GM12878 (cell line): Measurements from ENCODE around the gene C10orf71. TPM values are rescaled to one million over a fixed set of nuclear protein-coding genes. Genes with fewer than 3 reads are reported as not detected.

Experiments used
- ATAC-seq: fragments of 200-7000 bp; cut with Tn5 transposase; 3 replicates; pipeline ENCODE4 v1.9.1; 2020; ENCODE audit warnings: mild to moderate bottlenecking, moderate library complexity
- BruUV-seq: library from RNA; stranded (reverse); fragments of 400-500 nt; replicated peaks from 2 replicates; lab custom pipeline; 2021; lab: Mats Ljungman, UMichigan
- CTCF ChIA-PET: fragments of 300-600 bp; sonication (Branson Sonifier 250); formaldehyde crosslinking; extraction: SDS; loops from one replicate; lab custom pipeline; 2021; ENCODE audit warnings: inconsistent platforms; lab: Yijun Ruan, JAX
- POLR2A ChIA-PET: fragments of 350-600 bp; formaldehyde crosslinking; extraction: SDS; loops from one replicate; lab custom pipeline; 2021; ENCODE audit warnings: inconsistent platforms; lab: Charles Lee
- RAD21 ChIA-PET: fragments of 300-600 bp; sonication (Branson Sonifier 250); formaldehyde crosslinking; loops from one replicate; lab custom pipeline; 2023; ENCODE audit warnings: antibody characterized with exemption; ENCODE audit not compliant: unreplicated experiment; lab: Charles Lee
- SMC1A ChIA-PET: fragments of 300-600 bp; sonication (Branson Sonifier 250); formaldehyde crosslinking; loops from one replicate; lab custom pipeline; 2023; ENCODE audit not compliant: unreplicated experiment, uncharacterized antibody; lab: Charles Lee
- DNase-seq: peaks from one replicate; pipeline ENCODE4 v3.0.0-alpha.2; 2011; ENCODE audit warnings: low read depth, low spot score
- FAIRE-seq: peaks from 3 replicates; lab custom pipeline; 2011; peaks lifted over from hg19 to GRCh38; lab: Jason Lieb, UNC
- H2AFZ ChIP-seq: 2 replicates; pipeline ENCODE4 v1.6.0; 2011; ENCODE audit warnings: low read depth, low read length, control low read depth; ENCODE audit not compliant: control insufficient read depth
- H3K27ac ChIP-seq: 2 replicates; pipeline ENCODE4 v1.5.1; 2011; ENCODE audit warnings: control low read depth; ENCODE audit not compliant: control insufficient read depth, insufficient read depth
- H3K27me3 ChIP-seq, 2 experiments: replicated peaks in 1 of 2; 2 replicates each; pipeline versions ENCODE4 v1.6.0 to v1.6.1; 2011; ENCODE audit warnings: low read length in 1 of 2; ENCODE audit not compliant: control insufficient read depth in 2 of 2, insufficient read depth in 2 of 2
- H3K36me3 ChIP-seq, 2 experiments: 2 replicates each; pipeline ENCODE4 v1.5.1; 2011; ENCODE audit warnings: low read length in 1 of 2; ENCODE audit not compliant: control insufficient read depth in 2 of 2, insufficient read depth in 2 of 2
- H3K4me1 ChIP-seq: 2 replicates; pipeline ENCODE4 v1.6.1; 2011; ENCODE audit warnings: mild to moderate bottlenecking, low read length, moderate library complexity, mixed read lengths; ENCODE audit not compliant: control insufficient read depth, insufficient read depth
- H3K4me2 ChIP-seq: 2 replicates; pipeline ENCODE4 v1.6.0; 2011; ENCODE audit warnings: control low read depth; ENCODE audit not compliant: control insufficient read depth, insufficient read depth
- H3K4me3 ChIP-seq: fragments of 200-600 bp; sonication (generic); 2 replicates; pipeline ENCODE4 v1.5.1; 2016
- H3K79me2 ChIP-seq: 2 replicates; pipeline ENCODE4 v1.6.0; 2011; ENCODE audit warnings: low read length; ENCODE audit not compliant: control insufficient read depth, insufficient read depth
- H3K9ac ChIP-seq: 2 replicates; pipeline ENCODE4 v1.8.0; 2011; ENCODE audit warnings: low read length, control low read depth, mixed read lengths; ENCODE audit not compliant: control insufficient read depth, insufficient read depth
- H3K9me3 ChIP-seq: replicated peaks from 3 replicates; pipeline ENCODE4 v1.5.1; 2011; ENCODE audit warnings: mild to moderate bottlenecking, low read length; ENCODE audit not compliant: control insufficient read depth, insufficient read depth
- H4K20me1 ChIP-seq: 2 replicates; pipeline ENCODE4 v1.6.0; 2011; ENCODE audit not compliant: control insufficient read depth, insufficient read depth
- ATF3 ChIP-seq: IDR thresholded peaks from 2 replicates; pipeline ENCODE4 v1.6.1; 2011; ENCODE audit warnings: low read depth, mild to moderate bottlenecking, low read length, moderate library complexity, borderline replicate concordance; ENCODE audit errors: extremely low read depth
- BCLAF1 ChIP-seq: fragments of 450-650 bp; IDR thresholded peaks from 2 replicates; pipeline ENCODE4 v1.6.1; 2017; ENCODE audit warnings: antibody characterized with exemption, mild to moderate bottlenecking, moderate library complexity
- ELK1 ChIP-seq: IDR thresholded peaks from 2 replicates; pipeline ENCODE4 v1.6.1; 2012; ENCODE audit warnings: low read depth, low read length, improper control_type of control experiment
- ESRRA ChIP-seq: IDR thresholded peaks from 2 replicates; pipeline ENCODE4 v1.6.1; 2012; ENCODE audit warnings: mild to moderate bottlenecking, low read length, improper control_type of control experiment
- HDGF ChIP-seq: fragments of 450-650 bp; IDR thresholded peaks from 2 replicates; pipeline ENCODE4 v1.6.1; 2016; ENCODE audit warnings: antibody characterized with exemption
- HSF1 ChIP-seq: fragments of 150-350 bp; IDR thresholded peaks from 2 replicates; pipeline ENCODE4 v1.6.1; 2014; ENCODE audit warnings: mild to moderate bottlenecking, low read depth, low read length
- KAT2A ChIP-seq: conservative IDR thresholded peaks from 2 replicates; pipeline ENCODE4 v1.6.1; 2011; ENCODE audit warnings: low read depth, low read length; ENCODE audit not compliant: control insufficient read depth
- RAD51 ChIP-seq: fragments of 450-650 bp; IDR thresholded peaks from 2 replicates; pipeline ENCODE4 v1.6.1; 2016; ENCODE audit warnings: moderate library complexity, mild to moderate bottlenecking, inconsistent platforms
- RFX5 ChIP-seq: IDR thresholded peaks from 2 replicates; pipeline ENCODE4 v1.6.1; 2011; ENCODE audit warnings: low read depth, low read length, improper control_type of control experiment
- SPI1 ChIP-seq: IDR thresholded peaks from 2 replicates; pipeline ENCODE4 v1.6.1; 2011; ENCODE audit warnings: low read depth, mild to moderate bottlenecking, low read length, moderate library complexity, borderline replicate concordance; ENCODE audit not compliant: insufficient read depth
- SRF ChIP-seq, 2 experiments: IDR thresholded peaks; 2 replicates each; pipeline ENCODE4 v1.6.1; 2011; ENCODE audit warnings: low read depth in 2 of 2, low read length in 2 of 2, mild to moderate bottlenecking in 1 of 2, moderate library complexity in 1 of 2
- TARDBP ChIP-seq: IDR thresholded peaks from 2 replicates; pipeline ENCODE4 v1.6.1; 2016; ENCODE audit warnings: borderline replicate concordance
- USF1 ChIP-seq: IDR thresholded peaks from 2 replicates; pipeline ENCODE4 v1.6.1; 2011; ENCODE audit warnings: borderline replicate concordance, low read depth, mild to moderate bottlenecking, moderate library complexity, mixed read lengths, low read length; ENCODE audit not compliant: insufficient read depth; ENCODE audit errors: extremely low read length
- ZBED1 ChIP-seq: IDR thresholded peaks from 2 replicates; pipeline ENCODE4 v1.6.1; 2016; ENCODE audit warnings: borderline replicate concordance
- ZBTB11 ChIP-seq: fragments of 450-650 bp; formaldehyde crosslinking; IDR thresholded peaks from 2 replicates; pipeline ENCODE4 v1.5.0; 2022; ENCODE audit warnings: mild to moderate bottlenecking, missing genetic modification characterization
- in situ Hi-C: fragments of 300-500 bp; cut with MboI; formaldehyde crosslinking; loops from 9 replicates; pipeline ENCODE4 v1.14.3; 2018; ENCODE audit warnings: mixed read lengths
- intact Hi-C: fragments of 100-400 bp; cut with micrococcal nuclease; formaldehyde crosslinking; loops from one replicate; pipeline ENCODE4 v1.14.2; 2022; ENCODE audit not compliant: unreplicated experiment
- polyA plus RNA-seq, 11 experiments: library from polyadenylated mRNA; depleted of rRNA in 4 of 11; unstranded in 6 of 11; stranded (reverse) in 5 of 11; fragments of >200 nt; fragmentation: Nextera tagmentation in 4 of 11; fragmentation: Illumina TruSeq in 1 of 11; extraction: Ambion mirVana in 4 of 11; extraction: Trizol in 1 of 11; gene quantifications; 1 replicate in 1 of 11; 2 replicates in 10 of 11; pipeline versions ENCODE4 v1.2.1 to v1.2.3, GENCODE V29; 2011 to 2016; ENCODE audit warnings: inconsistent platforms in 2 of 11, missing spikeins in 2 of 11, low read depth in 1 of 11
- total RNA-seq, 4 experiments: library from RNA; depleted of rRNA in 3 of 4; stranded (reverse); fragments of >200 nt in 3 of 4; fragmentation: Illumina TruSeq in 1 of 4; extraction: Trizol in 1 of 4; gene quantifications; 2 replicates each; pipeline versions ENCODE4 v1.2.1 to v1.2.3, GENCODE V29; 2013 to 2021

Gene C10orf71
- total and polyA plus RNA-seq, 10 of the 15 experiments (the other 5 are each of a cell fraction or from before 2014, with no cell fraction given): not detected

- no peak overlapping the region for H3K4me3 ChIP-seq
- peaks cover 2% of the 10 kb centered on the region; the same call in 2 of the 3 replicates for H3K9me3 ChIP-seq
- no peaks in the 10 kb centered on the region for H3K36me3 ChIP-seq
- no peak overlapping the region for H3K4me2 ChIP-seq
- H2AFZ ChIP-seq: no peak overlapping the region; the same call in 1 of the 2 replicates
- H3K4me1 ChIP-seq: no peaks in the 10 kb centered on the region
- DNase-seq: no peak
- ChIA-PET SMC1A (no interaction called here), RAD21 (no interaction called here), CTCF (no interaction called here), POLR2A (no interaction called here)
- in situ Hi-C loops (no loop called here), intact Hi-C loops (no loop called here)
- no peak overlapping the region for H3K9ac ChIP-seq
- H3K27me3 ChIP-seq: no peaks in the 10 kb centered on the region
- H3K27ac ChIP-seq: no peak overlapping the region
- H4K20me1 ChIP-seq: no peaks in the 10 kb centered on the region
- FAIRE-seq: no peak
- BruUV-seq: no TSS peak
- no peaks in the 10 kb centered on the region for H3K79me2 ChIP-seq
- ATAC-seq: no peak
- TF ChIP-seq ESRRA (no peak), SRF (IDR thresholded peaks at IDR 0.05; ENCODE audit: low read depth in 2 of 2, low read length in 2 of 2) (no peak), ZBTB11 (no peak), BCLAF1 (no peak), RFX5 (no peak), ELK1 (no peak), SPI1 (no peak), HDGF (no peak), HSF1 (no peak), KAT2A (no peak), USF1 (no peak), ATF3 (no peak), TARDBP (no peak), ZBED1 (no peak), RAD51 (no peak)
Observed at GRCh38 chr10:49334964-49335363, 36.0 kb downstream of the C10orf71 start.
